ENCODE data around the gene KRTAP20-3. TPM values are rescaled to one million over a fixed set of nuclear protein-coding genes. Genes with fewer than 3 reads are reported as not detected.

Gene KRTAP20-3
- total and polyA plus RNA-seq, 8 donors = not detected

GRCh38 chr21:30638686-30639085 lies 4.0 kb upstream of the KRTAP20-3 start:
- DNase-seq (no peak), ATAC-seq (no peak)
- TF ChIP-seq, protein P1, sequence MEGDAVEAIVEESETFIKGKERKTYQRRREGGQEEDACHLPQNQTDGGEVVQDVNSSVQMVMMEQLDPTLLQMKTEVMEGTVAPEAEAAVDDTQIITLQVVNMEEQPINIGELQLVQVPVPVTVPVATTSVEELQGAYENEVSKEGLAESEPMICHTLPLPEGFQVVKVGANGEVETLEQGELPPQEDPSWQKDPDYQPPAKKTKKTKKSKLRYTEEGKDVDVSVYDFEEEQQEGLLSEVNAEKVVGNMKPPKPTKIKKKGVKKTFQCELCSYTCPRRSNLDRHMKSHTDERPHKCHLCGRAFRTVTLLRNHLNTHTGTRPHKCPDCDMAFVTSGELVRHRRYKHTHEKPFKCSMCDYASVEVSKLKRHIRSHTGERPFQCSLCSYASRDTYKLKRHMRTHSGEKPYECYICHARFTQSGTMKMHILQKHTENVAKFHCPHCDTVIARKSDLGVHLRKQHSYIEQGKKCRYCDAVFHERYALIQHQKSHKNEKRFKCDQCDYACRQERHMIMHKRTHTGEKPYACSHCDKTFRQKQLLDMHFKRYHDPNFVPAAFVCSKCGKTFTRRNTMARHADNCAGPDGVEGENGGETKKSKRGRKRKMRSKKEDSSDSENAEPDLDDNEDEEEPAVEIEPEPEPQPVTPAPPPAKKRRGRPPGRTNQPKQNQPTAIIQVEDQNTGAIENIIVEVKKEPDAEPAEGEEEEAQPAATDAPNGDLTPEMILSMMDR (IDR thresholded peaks at IDR 0.05) = no peak
- H3K4me3 ChIP-seq = no peak overlapping the region
- H3K9me3 ChIP-seq = peaks cover 0 to 16% of the 10 kb centered on the region in 2 donors
- intact Hi-C loops (cut with DNase I) = no loop called here
- H3K36me3 ChIP-seq = no peaks in the 10 kb centered on the region
- H3K27ac ChIP-seq = no peak overlapping the region
- no peaks in the 10 kb centered on the region for H3K4me1 ChIP-seq
- no peaks in the 10 kb centered on the region for H3K27me3 ChIP-seq

GRCh38 chr21:30646904-30647414 lies 4.3 kb downstream of the KRTAP20-3 start:
- no peaks in the 10 kb centered on the region for H3K4me1 ChIP-seq
- no peaks in the 10 kb centered on the region for H3K36me3 ChIP-seq
- peaks cover 0 to 7% of the 10 kb centered on the region in 2 donors for H3K9me3 ChIP-seq
- no peak overlapping the region for H3K4me3 ChIP-seq
- intact Hi-C loops (cut with DNase I) = no loop called here
- DNase-seq (no peak), ATAC-seq (no peak)
- TF ChIP-seq, protein P1 (IDR thresholded peaks at IDR 0.05) = no peak
- no peaks in the 10 kb centered on the region for H3K27me3 ChIP-seq
- H3K27ac ChIP-seq = no peak overlapping the region

DNA sequence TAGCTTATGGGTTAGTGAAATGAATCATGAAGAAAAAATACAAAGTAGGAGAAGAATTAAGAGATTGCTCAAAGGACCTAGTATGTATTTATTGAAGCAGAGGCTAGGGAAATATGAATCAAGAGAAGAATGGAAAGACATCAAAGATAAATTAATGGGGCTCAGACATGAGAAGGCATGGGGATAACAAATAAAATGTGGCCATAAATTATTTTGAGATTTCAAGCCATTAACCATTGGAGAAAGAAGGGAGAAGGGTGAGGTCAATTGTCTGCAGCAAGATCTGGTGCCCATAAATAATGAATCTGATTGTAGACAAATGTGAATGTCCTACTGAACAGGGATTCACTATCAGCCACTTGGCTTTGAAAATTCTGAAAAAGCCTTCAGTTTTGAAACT lies 10.2 kb downstream of the KRTAP20-3 start:
- intact Hi-C loops (cut with DNase I) = no loop called here
- DNase-seq (no peak), ATAC-seq (no peak)
- H3K4me1 ChIP-seq = no peaks in the 10 kb centered on the region
- TF ChIP-seq, protein P1 (IDR thresholded peaks at IDR 0.05) = no peak
- H3K27ac ChIP-seq = no peak overlapping the region
- no peak overlapping the region for H3K4me3 ChIP-seq
- H3K9me3 ChIP-seq = no peaks in the 10 kb centered on the region
- H3K36me3 ChIP-seq = no peaks in the 10 kb centered on the region
- no peaks in the 10 kb centered on the region for H3K27me3 ChIP-seq

- TF ChIP-seq, protein P1 (IDR thresholded peaks at IDR 0.05) = no peak
- ATAC-seq (no peak), DNase-seq (no peak)
- Histone ChIP-seq H3K4me3 (no peak overlapping the region), H3K36me3 (no peaks in the 10 kb centered on the region), H3K27me3 (no peaks in the 10 kb centered on the region), H3K9me3 (peaks cover 0 to 10% of the 10 kb centered on the region in 2 donors), H3K4me1 (no peaks in the 10 kb centered on the region), H3K27ac (no peak overlapping the region)
- intact Hi-C loops (cut with DNase I) = no loop called here
These were observed 26.1 kb downstream of the KRTAP20-3 start for GRCh38 chr21:30668776-30669175.

DNA sequence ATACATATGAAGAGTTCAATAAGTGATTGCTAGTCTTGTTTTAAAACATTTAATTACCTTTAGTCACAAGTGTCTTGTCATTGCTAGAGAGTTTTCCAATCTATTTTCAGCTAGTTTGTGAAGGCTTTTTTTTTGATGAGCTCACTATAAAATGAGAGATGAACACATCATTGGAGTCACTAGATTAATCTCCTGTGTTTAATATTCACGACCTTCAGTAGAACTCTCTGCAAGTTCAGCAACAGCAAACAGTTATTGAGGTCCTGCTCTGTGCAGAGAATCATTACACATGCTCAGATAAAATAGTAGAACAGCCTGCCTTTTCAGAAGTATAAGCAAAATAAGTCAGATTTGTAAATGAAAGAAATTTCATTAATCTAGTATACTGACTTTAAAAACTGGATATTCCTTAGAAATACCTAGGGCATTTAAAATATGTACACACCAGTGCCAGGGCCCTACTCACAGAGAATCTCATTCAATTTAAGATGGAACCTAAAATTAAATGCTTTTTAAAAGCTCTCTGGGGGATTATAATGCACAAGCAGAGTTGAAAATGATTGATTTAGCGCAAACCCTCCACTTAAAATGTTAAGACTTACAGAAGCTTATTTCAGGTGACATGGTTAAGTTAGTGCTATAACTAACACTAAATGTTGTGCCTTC lies 30.5 kb downstream of the KRTAP20-3 start:
- Histone ChIP-seq H3K4me3 (no peak overlapping the region), H3K27ac (no peak overlapping the region), H3K36me3 (no peaks in the 10 kb centered on the region), H3K4me1 (no peaks in the 10 kb centered on the region), H3K9me3 (peaks cover 0 to 10% of the 10 kb centered on the region in 2 donors), H3K27me3 (no peaks in the 10 kb centered on the region)
- DNase-seq (no peak), ATAC-seq (no peak)
- intact Hi-C loops (cut with DNase I) = no loop called here
- TF ChIP-seq, protein P1 (IDR thresholded peaks at IDR 0.05) = no peak
